ENCODE results near the gene DIPK1B.

DNA sequence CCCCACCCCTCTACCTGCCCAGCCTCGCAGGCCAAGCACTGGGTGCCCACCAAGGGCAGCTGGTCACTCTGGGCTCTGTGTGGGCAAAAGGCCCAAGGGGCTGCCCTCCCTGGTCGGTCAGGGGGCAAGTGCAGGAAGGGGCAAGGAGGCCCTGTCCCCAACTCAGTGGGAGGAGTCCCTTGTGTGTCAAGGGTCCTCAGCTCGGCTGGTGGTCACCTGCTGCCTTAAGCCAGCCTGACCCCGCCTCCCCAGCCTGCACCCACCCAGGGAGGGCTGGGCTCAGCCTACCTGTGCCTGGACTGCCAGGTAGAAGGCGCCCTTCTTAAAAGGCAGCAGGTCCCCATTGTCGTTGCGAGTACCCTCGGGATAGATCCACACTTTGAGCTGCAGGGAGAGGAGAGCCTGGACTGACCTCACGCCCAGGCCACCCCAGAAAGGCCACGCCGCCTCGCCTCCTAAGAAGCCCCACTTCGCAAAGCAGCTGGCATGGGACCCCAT is 36.0 kb upstream of the DIPK1B start:
- TF ChIP-seq SP1 (IDR thresholded peaks at IDR 0.05; ENCODE audit: low read depth, low read length) (no peak), CREB1 (IDR thresholded peaks at IDR 0.05; ENCODE audit: low read depth) (no peak), JUND (IDR thresholded peaks at IDR 0.05; ENCODE audit: low read depth, low read length) (no peak), POLR2AphosphoS2 (IDR thresholded peaks at IDR 0.05; ENCODE audit: low read depth, low read length) (no peak), ZNF24 (IDR thresholded peaks at IDR 0.05) (no peak), CEBPB (IDR thresholded peaks at IDR 0.05; ENCODE audit: borderline replicate concordance in 1 of 2, low read depth in 2 of 2, low read length in 2 of 2) (no peak), RFX5 (IDR thresholded peaks at IDR 0.05; ENCODE audit: low read depth, low read length) (no peak)

Measured in GM12878 (cell line).